Natural killer cell (primary cell): Measurements from ENCODE around the gene SPOCK2. TPM values are rescaled to one million over a fixed set of nuclear protein-coding genes. Genes with fewer than 3 reads are reported as not detected.

ENCODE experiments used
- ATAC-seq, 3 donors: fragments of 150-1000 bp in 2 of 3; fragments of 200-7000 bp in 1 of 3; cut with Tn5 transposase; 1 replicate in 1 of 3; 2 replicates in 2 of 3; pipeline ENCODE4 v1.10.0; 2021; ENCODE audit warnings: mild to moderate bottlenecking in 2 of 3, moderate library complexity in 2 of 3
- DNase-seq, 2 donors: peaks; one replicate each; pipeline versions ENCODE4 v3.0.0 to v3.0.0-alpha.2; 2013 to 2021; ENCODE audit warnings: mixed read lengths in 1 of 2
- H3K27ac ChIP-seq: one replicate; pipeline ENCODE4 v1.5.1; 2013; ENCODE audit warnings: mild to moderate bottlenecking, low read length
- H3K27me3 ChIP-seq: one replicate; pipeline ENCODE4 v1.6.1; 2013; ENCODE audit warnings: low read length; ENCODE audit not compliant: control insufficient read depth, insufficient read depth
- H3K36me3 ChIP-seq: one replicate; pipeline ENCODE4 v1.6.1; 2013; ENCODE audit warnings: low read length; ENCODE audit not compliant: control insufficient read depth, insufficient read depth
- H3K4me1 ChIP-seq: one replicate; pipeline ENCODE4 v1.6.1; 2013; ENCODE audit warnings: low read length; ENCODE audit not compliant: control insufficient read depth, insufficient read depth
- H3K4me3 ChIP-seq: one replicate; pipeline ENCODE4 v1.5.1; 2013; ENCODE audit warnings: low read length
- H3K9me3 ChIP-seq: one replicate; pipeline ENCODE4 v1.6.1; 2013; ENCODE audit warnings: low read length; ENCODE audit not compliant: control insufficient read depth, insufficient read depth
- H3K27ac Mint-ChIP-seq, 2 donors: one replicate each; pipeline ENCODE4 v1.8.0; 2022; ENCODE audit warnings: mild to moderate bottlenecking in 2 of 2, mixed read lengths in 2 of 2, moderate library complexity in 1 of 2
- H3K27me3 Mint-ChIP-seq, 2 donors: one replicate each; pipeline ENCODE4 v1.8.0; 2022; ENCODE audit warnings: low read depth in 2 of 2, mixed read lengths in 2 of 2
- H3K36me3 Mint-ChIP-seq: one replicate; pipeline ENCODE4 v1.8.0; 2022; ENCODE audit warnings: mixed read lengths
- H3K4me1 Mint-ChIP-seq, 2 donors: one replicate each; pipeline ENCODE4 v1.8.0; 2022; ENCODE audit warnings: mixed read lengths in 2 of 2
- H3K4me3 Mint-ChIP-seq: one replicate; pipeline ENCODE4 v1.8.0; 2022; ENCODE audit warnings: mild to moderate bottlenecking, moderate library complexity, mixed read lengths
- H3K9me3 Mint-ChIP-seq, 2 donors: one replicate each; pipeline ENCODE4 v1.8.0; 2022; ENCODE audit warnings: mixed read lengths in 2 of 2
- CTCF ChIP-seq: fragments of 200-600 bp; IDR thresholded peaks from one replicate; pipeline ENCODE4 v1.8.0; 2022; ENCODE audit warnings: antibody characterized with exemption
- WGBS: methylation state at CpG from one replicate; pipeline ENCODE4 v1.1.7; 2013; ENCODE audit warnings: missing lambda C conversion rate; ENCODE audit not compliant: insufficient coverage; 5-methylcytosine and 5-hydroxymethylcytosine counted together
- intact Hi-C: fragments of 100-400 bp; cut with micrococcal nuclease; formaldehyde crosslinking; loops from one replicate; pipeline ENCODE4 v1.14.2; 2022
- total RNA-seq, 4 donors: library from RNA; stranded (reverse); fragments of 120-200 nt in 1 of 4; gene quantifications; one replicate each; pipeline versions ENCODE4 v1.2.3 to v1.2.4, GENCODE V29; 2013 to 2022

The SPOCK2 gene
- total RNA-seq, 3 donors from 2014 or later (not counting 1 experiment from before 2014, with no cell fraction given): 258 to 329 (median 293) TPM

- Histone ChIP-seq H3K36me3 (no peaks in the 10 kb centered on the region), H3K4me1 (no peaks in the 10 kb centered on the region), H3K9me3 (no peaks in the 10 kb centered on the region), H3K27ac (no peak overlapping the region), H3K27me3 (no peaks in the 10 kb centered on the region), H3K4me3 (no peak overlapping the region)
- no peaks in the 10 kb centered on the region for H3K27me3 Mint-ChIP-seq
- 70% methylated on average over 9 of the region's 9 CpGs for WGBS
- TF ChIP-seq CTCF: no peak
- H3K4me1 Mint-ChIP-seq: peaks cover 5 to 7% of the 10 kb centered on the region in 2 donors
- H3K27ac Mint-ChIP-seq: no peak overlapping the region
- H3K36me3 Mint-ChIP-seq: no peaks in the 10 kb centered on the region
- H3K4me3 Mint-ChIP-seq: no peak overlapping the region
- H3K9me3 Mint-ChIP-seq: no peaks in the 10 kb centered on the region
- DNase-seq (no peak), ATAC-seq (no peak)
- intact Hi-C loops: no loop called here
These were observed 67.2 kb downstream of the SPOCK2 start for GRCh38 chr10:72020914-72021809.

GRCh38 chr10:72019085-72019876 lies 69.1 kb downstream of the SPOCK2 start:
- Histone ChIP-seq H3K4me1 (no peaks in the 10 kb centered on the region), H3K27me3 (no peaks in the 10 kb centered on the region), H3K27ac (no peak overlapping the region), H3K4me3 (no peak overlapping the region), H3K36me3 (no peaks in the 10 kb centered on the region), H3K9me3 (no peaks in the 10 kb centered on the region)
- Mint-ChIP-seq H3K4me1 (peaks cover 5 to 7% of the 10 kb centered on the region in 2 donors), H3K27ac (no peak overlapping the region), H3K9me3 (no peaks in the 10 kb centered on the region), H3K27me3 (no peaks in the 10 kb centered on the region), H3K4me3 (no peak overlapping the region), H3K36me3 (no peaks in the 10 kb centered on the region)
- WGBS: 87% methylated on average over 11 of the region's 11 CpGs
- TF ChIP-seq CTCF: no peak
- no peak for ATAC-seq
- intact Hi-C loops: no loop called here
- DNase-seq: no peak

- H3K9me3 Mint-ChIP-seq: no peaks in the 10 kb centered on the region
- no peak for TF ChIP-seq CTCF
- H3K4me1 Mint-ChIP-seq: peaks cover 5 to 7% of the 10 kb centered on the region in 2 donors
- Histone ChIP-seq H3K9me3 (no peaks in the 10 kb centered on the region), H3K27me3 (no peaks in the 10 kb centered on the region), H3K27ac (no peak overlapping the region), H3K4me1 (no peaks in the 10 kb centered on the region), H3K36me3 (no peaks in the 10 kb centered on the region), H3K4me3 (no peak overlapping the region)
- H3K4me3 Mint-ChIP-seq: no peak overlapping the region
- ATAC-seq (no peak), DNase-seq (no peak)
- H3K27me3 Mint-ChIP-seq: no peaks in the 10 kb centered on the region
- intact Hi-C loops: no loop called here
- H3K36me3 Mint-ChIP-seq: no peaks in the 10 kb centered on the region
- WGBS: 89% methylated on average over 13 of the region's 13 CpGs
- no peak overlapping the region for H3K27ac Mint-ChIP-seq
These were observed 71.6 kb downstream of the SPOCK2 start for GRCh38 chr10:72016608-72017300.
